Activated naive CD4-positive, alpha-beta T cell treated with Interleukin-2 at 50 U/mL for 16 hours (primary cell): Measurements from ENCODE around the gene CMIP.

Experiments
- DNase-seq: peaks from one replicate; pipeline ENCODE4 v3.0.0-alpha.2; 2020

Gene CMIP

DNA sequence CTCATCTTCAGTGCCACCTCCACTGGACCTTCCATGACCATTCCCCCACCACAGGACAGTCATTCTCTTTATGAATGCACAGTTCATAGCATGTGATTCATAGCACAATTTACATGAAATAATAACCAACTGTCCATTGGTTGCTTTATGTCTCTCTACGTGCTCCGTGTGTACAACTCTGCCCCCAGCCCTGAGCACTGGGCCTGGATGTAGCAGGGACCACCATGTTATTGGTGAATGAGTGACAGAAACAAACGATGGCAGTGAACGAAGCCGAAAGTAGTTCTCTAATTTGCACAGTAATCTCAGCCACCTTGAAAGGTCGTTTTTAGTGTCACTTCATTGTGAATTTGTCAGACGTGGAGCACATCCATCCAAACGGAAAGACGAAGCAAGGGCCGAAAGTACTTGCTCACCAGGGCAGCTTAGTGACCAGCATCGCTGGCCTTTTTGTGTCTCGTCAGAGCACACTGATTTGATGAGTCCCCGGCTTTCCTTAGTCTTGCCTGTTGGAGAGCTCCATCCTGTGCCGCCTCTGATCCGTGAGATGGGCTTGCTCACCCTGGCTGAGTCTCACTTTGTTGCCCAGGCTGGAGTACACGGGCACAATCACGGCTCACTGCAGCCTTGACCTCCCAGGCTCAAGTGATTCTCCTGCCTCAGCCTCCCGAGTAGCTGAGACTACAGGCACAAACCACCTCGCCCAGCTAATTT is 95.3 kb downstream of the CMIP start:
- no peak for DNase-seq

DNA sequence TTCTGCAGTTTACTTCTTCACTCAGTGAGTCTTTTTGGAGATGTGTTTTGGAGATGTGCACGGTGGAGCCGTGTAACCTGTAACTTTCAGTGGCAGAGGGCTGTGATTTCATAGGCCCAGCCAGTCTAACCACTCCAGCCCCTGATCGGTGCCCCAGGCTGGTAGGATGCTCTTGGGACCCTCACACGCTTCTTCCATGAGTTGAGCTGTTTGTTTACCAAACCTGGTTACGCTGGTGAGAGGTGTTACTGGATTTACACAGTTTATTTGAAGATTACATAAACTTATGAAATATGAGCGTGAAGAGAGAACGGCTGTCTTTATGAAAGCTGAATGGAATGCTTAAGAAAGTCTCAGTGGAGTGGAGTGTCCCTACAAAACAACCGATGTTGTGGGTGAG is 96.7 kb downstream of the CMIP start:
- no peak for DNase-seq

DNA sequence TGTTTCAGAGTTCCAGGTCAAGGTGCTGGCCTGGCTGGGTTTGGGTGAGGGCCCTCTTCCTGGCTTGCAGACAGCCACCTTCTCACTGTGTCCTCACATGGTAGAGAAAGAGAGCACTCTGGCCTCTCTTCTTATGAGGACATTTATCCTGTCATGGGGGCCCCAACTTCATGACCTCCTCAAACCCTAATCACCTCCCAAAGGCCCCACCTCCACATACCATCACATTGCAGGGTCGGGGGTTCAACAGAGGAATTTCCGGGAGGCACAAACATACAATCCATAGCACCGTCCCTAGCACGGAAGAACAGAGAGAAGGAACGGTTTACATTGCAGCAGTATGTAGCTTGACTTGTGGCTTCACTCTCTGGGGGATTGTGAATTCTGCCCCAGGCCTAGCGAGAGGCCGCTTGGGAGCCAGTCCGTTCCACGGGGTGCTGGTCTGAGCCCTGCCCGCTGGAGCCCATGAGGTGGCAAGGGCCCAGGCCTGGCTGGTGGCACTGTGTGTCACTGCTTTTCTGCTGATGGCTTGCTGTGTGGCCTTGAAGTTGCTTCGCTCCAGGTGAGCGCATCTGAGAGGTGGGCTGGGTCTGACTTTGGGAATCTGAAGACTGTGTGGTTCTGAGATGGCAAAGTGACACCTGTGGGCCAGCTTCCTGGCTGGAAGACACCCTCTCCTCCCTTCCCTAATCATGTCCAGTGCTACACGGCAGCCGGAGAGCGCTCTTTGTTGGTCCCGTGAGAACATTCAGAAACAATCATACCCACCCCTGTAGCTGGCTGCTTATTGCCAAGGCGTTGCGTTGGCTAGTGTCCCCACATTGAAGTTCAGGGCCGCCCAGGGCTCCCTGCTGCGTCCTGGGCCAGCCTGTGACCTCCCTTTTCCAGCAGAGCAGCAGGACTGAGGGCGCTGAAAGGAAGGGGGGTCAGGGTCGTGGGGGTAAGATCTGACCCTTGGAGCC is 98.3 kb downstream of the CMIP start:
- no peak for DNase-seq

- no peak for DNase-seq
These were observed 99.0 kb downstream of the CMIP start for GRCh38 chr16:81543571-81543970.

GRCh38 chr16:81544261-81544660 is 99.7 kb downstream of the CMIP start:
- DNase-seq: no peak

DNA sequence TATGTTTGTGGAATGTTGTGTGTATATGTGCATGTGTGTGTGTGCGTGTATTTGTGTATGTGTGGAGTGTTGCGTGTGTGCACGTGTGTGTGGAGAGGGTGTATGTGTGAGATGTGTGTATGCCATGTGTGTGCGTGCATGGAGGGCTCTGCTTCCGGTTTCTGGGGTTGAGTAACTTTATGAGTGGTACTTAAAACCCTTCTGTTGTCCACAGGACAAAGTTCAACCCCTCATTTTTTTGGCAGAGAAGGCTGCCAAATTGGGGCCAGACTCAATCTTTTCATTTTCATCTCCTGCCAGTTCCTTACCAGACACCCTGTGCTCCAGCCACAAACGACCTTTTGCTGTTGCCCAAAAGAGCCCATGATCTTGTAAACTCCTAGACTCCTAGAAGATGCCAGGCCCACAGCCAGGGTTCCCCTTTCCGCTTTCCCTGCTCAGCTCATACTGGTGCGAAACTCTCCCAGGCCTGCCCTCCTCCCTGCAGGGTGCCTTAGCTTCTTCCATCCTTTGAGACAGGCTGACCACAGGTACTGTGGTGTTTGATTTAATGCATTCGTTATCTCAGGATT is 100.2 kb downstream of the CMIP start:
- DNase-seq: no peak

GRCh38 chr16:81545470-81546250 is 101.1 kb downstream of the CMIP start:
- DNase-seq: peak; percentile 20

- no peak for DNase-seq
These were observed 102.2 kb downstream of the CMIP start for GRCh38 chr16:81546781-81547180.

DNA sequence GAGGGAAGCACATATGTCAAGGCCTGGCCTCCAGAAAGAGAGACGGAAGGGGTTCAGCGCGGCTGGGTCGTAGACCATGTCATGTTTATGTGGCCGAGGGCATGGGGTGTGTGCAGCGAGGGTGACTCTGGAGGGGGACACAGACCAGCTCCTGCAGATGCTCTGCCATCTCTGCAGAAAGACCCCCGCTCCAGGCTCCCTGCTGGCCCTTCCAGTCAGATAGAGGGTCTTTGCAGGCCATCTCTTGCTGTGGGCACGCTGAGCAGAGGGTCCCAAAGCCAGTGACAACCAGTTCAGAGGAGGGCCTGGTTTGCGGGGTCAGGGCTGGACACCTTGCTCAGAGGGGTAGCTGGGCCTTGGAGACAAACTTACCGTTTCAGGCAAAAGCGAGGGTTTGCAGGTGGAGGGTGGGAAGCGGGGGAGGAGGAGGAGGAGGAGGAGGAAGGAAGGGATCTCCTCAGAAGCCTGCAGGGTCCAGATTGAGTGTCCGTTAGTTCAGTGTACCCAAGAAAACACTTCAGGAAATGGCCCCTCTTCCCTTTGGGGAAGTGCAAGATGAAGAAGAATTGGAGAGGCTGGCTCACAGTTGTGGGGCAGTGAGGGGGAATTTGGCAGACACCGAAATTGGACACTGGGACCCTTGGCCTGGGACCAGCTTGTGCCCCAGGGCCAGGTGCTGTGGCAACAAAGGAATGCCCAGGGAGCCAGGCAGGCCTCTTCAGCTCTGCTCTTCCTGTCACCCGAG is 102.8 kb downstream of the CMIP start:
- no peak for DNase-seq

DNA sequence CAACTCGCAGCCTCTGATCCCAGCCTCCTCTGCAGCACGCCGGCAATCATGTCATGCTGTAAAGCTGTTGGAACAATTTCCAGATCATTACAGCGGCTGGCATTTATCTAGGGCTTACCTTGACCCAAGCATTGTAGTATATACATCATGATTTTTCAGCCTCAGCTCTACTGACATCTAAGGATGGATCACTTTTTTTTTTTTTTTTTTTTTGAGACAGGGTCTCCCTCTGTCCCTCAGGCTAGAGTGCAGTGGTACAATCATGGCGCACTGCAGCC is 103.3 kb downstream of the CMIP start:
- DNase-seq: no peak

DNA sequence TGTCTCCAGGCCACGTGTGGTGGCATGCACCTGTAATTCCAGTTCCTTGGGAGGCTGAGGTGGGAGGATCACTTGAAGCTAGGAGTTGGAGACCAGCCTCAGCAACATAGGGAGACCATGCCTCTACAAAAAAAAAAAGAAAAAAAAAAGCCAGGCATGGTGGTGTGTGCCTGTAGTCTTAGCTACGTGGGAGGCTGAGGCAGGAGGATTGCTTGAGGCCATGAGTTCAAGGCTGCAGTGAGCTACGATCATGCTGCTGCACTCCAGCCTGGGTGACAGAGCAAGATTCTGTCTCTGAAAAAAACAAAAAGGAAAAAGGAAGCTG is 103.9 kb downstream of the CMIP start:
- DNase-seq: no peak

DNA sequence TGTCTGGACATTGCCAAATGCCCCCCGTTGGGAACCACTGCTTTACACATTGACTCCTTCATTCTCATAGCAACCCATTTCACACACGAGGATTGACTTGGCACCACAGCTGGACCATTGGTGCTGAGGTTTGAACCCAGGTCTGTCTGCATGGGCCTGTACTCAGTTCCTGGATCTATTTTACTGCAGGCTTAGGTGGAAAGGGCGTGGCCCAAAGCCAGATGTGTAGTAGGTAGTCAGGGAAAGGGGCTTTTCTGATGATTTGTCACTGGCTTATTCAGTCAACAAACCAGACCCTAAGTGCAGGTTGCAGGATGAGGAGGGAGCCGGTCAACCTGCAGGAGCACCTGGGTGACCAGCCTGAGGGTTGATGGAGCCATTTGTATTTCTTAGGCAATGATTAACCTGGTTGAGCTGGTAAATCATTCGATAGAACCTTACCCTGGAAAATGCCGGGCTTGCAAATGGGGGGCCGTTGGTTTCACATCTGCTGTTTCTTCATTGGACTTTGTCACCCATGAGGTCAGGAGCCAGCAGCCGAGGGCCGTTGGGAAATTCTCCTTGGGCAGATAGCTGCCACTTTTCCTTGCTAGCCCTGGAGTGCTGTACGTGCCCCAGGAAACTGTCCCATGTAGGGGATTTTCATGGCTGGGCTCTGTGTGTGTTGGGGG is 104.4 kb downstream of the CMIP start:
- no peak for DNase-seq

- no peak for DNase-seq
These were observed 105.2 kb downstream of the CMIP start for GRCh38 chr16:81549547-81550431.

DNA sequence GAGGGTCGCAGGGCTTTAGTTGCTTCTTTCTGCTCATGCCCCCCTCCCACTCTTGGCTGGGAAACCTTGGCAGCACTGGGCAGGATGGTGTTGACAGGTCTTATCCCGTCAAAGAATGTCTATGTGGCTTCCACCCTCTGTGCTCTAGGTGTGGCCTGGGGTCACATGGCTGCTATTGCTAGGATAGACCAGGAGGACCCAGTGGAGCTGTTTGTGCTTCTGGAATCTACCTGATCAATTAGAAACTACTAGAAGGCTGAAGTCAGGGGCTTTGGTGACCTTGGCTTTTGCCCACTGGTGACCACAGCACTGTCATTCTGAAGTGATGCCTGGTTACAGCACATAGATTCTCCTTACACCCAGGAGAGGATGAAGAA is 105.8 kb downstream of the CMIP start:
- no peak for DNase-seq

DNA sequence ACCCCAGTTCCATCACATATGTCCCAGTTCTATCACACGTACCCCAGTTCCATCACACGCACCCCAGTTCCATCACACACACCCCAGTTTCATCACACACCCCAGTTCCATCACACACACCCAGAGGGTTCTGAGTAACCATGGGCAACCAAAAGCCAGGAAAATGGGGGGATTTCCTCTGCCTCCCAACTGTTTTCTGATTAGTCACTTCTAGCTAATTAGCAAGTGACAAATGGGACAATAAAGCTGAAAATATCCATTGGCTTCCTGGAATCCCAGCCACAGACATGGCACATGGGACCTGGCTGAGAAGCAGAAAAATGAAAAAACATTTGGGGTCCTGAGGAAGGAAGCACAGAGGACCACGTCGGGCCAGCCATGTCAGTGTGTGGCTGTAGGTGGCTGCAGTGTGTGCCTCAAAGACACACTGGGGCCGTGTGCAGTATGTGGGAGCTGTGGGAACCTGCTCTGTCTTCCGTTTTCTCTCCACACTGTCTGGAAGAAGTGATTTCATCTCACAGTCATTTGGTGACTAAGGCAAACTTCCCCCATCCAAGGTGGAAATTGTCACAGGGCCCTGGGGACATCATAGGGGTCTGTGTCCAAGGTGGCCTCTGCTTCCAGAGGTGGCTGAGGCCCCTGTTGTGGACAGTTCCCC is 106.7 kb downstream of the CMIP start:
- DNase-seq: peak; percentile 13

GRCh38 chr16:81551821-81552304 is 107.3 kb downstream of the CMIP start:
- DNase-seq: no peak

GRCh38 chr16:81552743-81553079 is 108.1 kb downstream of the CMIP start:
- no peak for DNase-seq

DNA sequence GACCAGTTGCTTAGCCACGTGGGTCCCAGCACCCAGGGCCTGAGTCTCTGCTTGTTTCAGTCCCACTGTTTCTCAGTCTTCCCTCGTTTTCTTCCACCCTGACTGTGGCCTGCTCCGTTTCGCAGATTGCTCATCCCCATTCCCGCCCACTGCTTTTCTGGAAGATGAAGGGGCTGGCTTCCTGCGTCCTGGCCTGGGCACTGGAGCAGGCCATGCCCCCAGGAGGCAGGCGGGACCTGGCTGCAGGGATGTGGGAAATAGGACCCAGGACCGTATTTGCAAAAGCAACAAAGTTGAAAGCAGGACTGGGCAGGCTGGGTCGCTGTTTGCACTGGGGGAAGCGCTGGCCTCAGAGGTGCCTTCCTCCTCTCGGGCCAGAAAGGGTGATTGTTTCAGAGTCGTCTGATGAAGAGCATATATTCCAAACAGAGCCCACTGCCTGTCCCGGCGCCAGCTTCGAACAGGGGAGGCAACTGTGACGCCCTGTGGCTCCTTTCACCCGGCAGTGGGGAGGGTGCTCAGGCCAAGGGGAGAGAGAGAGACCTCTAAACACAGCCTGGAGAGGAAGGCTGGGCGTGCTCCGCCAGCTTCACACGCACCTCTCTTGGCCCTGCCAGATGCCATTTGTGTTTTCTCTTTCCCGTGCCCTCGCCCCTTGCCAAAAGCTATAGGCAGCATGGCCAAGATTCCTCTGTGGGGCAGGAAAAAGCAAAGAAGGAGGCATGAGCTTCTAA is 108.6 kb downstream of the CMIP start:
- no peak for DNase-seq

- DNase-seq: no peak
These were observed 109.4 kb downstream of the CMIP start for GRCh38 chr16:81553814-81554675.
